Measurements from ENCODE around the gene GOLPH3.

GOLPH3 gene

GRCh38 chr5:32090755-32091128 lies 83.4 kb downstream of the GOLPH3 start:
- DNase-seq (ENCODE audit: low spot score) = no peak
- H3K4me3 ChIP-seq = no peak overlapping the region
- no peak for TF ChIP-seq CTCF (IDR thresholded peaks at IDR 0.05)
- no peak overlapping the region for H3K27ac ChIP-seq

DNA sequence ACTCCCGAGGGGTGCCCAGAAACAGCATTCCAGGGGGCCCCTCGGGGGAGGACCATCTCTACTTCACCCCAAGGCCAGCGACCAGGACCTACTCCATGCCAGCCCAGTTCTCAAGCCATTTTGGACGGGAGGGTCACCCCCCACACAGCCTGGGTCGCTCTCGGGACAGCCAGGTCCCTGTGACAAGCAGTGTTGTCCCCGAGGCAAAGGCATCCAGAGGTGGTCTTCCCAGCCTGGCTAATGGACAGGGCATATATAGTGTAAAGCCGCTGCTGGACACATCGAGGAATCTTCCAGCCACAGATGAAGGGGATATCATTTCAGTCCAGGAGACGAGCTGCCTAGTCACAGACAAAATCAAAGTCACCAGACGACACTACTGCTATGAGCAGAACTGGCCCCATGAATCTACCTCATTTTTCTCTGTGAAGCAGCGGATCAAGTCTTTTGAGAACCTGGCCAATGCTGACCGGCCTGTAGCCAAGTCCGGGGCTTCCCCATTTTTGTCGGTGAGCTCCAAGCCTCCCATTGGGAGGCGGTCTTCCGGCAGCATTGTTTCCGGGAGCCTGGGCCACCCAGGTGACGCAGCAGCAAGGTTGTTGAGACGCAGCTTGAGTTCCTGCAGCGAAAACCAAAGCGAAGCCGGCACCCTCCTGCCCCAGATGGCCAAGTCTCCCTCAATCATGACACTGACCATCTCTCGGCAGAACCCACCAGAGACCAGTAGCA lies 83.9 kb downstream of the GOLPH3 start:
- H3K4me3 ChIP-seq = no peak overlapping the region
- no peak for DNase-seq (ENCODE audit: low spot score)
- no peak overlapping the region for H3K27ac ChIP-seq
- no peak for TF ChIP-seq CTCF (IDR thresholded peaks at IDR 0.05)

GRCh38 chr5:32089146-32090000 lies 84.7 kb downstream of the GOLPH3 start:
- TF ChIP-seq CTCF (IDR thresholded peaks at IDR 0.05) = no peak
- H3K4me3 ChIP-seq = no peak overlapping the region
- H3K27ac ChIP-seq = no peak overlapping the region
- no peak for DNase-seq (ENCODE audit: low spot score)

- H3K27ac ChIP-seq = no peak overlapping the region
- H3K4me3 ChIP-seq = no peak overlapping the region
- no peak for DNase-seq (ENCODE audit: low spot score)
- TF ChIP-seq CTCF (IDR thresholded peaks at IDR 0.05) = no peak
Observed at GRCh38 chr5:32088214-32088613, 85.9 kb downstream of the GOLPH3 start.

- H3K27ac ChIP-seq = no peak overlapping the region
- no peak for TF ChIP-seq CTCF (IDR thresholded peaks at IDR 0.05)
- no peak overlapping the region for H3K4me3 ChIP-seq
- DNase-seq (ENCODE audit: low spot score) = no peak
Observed at GRCh38 chr5:32087086-32088082, 86.7 kb downstream of the GOLPH3 start.

DNA sequence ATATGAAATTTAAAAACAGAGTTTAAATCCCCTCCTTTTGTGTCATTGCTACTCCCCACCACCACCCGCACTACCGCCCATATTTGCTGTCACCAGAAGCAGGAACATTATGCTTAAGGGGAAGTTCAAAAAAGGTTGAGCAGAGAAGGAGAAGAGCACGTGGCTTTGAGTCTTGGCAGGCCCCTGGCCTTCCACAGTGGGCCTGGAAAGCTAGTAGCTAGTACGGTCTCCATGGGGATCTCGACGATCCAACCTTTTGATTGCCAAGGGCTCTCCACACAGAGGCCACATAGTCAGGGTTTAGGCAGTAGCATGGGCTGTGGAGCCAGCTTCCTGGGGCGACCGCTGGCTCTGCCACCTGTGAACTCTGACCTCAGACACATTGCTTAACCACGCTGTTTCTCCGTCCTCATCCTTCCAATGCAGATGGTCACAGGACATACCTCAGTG lies 90.1 kb downstream of the GOLPH3 start:
- TF ChIP-seq CTCF (IDR thresholded peaks at IDR 0.05) = no peak
- DNase-seq (ENCODE audit: low spot score) = no peak
- Histone ChIP-seq H3K27ac (no peak overlapping the region), H3K4me3 (no peak overlapping the region)
